Right renal cortex interstitium (tissue), 3 donors: Measurements from ENCODE around the gene CHADL. TPM values are rescaled to one million over a fixed set of nuclear protein-coding genes. Genes with fewer than 3 reads are reported as not detected.
"Not testable (repeated sequence)": the region's sequence is repeated elsewhere in the genome, so short reads cannot be mapped to it uniquely, and the experiment has no call there.

Source experiments
- DNase-seq, 3 donors: peaks; one replicate each; pipeline ENCODE4 v3.0.0-alpha.2; 2013; ENCODE audit warnings: low read depth in 3 of 3, low spot score in 2 of 3
- polyA plus RNA-seq, 3 donors: library from polyadenylated mRNA; unstranded; fragments of 120-200 nt; gene quantifications; one replicate each; pipeline ENCODE4 v1.2.1, GENCODE V29; 2013; ENCODE audit not compliant: insufficient read length in 3 of 3

CHADL gene
- polyA plus RNA-seq, 3 donors = 2.7 to 3.1 (median 2.9) TPM

DNA sequence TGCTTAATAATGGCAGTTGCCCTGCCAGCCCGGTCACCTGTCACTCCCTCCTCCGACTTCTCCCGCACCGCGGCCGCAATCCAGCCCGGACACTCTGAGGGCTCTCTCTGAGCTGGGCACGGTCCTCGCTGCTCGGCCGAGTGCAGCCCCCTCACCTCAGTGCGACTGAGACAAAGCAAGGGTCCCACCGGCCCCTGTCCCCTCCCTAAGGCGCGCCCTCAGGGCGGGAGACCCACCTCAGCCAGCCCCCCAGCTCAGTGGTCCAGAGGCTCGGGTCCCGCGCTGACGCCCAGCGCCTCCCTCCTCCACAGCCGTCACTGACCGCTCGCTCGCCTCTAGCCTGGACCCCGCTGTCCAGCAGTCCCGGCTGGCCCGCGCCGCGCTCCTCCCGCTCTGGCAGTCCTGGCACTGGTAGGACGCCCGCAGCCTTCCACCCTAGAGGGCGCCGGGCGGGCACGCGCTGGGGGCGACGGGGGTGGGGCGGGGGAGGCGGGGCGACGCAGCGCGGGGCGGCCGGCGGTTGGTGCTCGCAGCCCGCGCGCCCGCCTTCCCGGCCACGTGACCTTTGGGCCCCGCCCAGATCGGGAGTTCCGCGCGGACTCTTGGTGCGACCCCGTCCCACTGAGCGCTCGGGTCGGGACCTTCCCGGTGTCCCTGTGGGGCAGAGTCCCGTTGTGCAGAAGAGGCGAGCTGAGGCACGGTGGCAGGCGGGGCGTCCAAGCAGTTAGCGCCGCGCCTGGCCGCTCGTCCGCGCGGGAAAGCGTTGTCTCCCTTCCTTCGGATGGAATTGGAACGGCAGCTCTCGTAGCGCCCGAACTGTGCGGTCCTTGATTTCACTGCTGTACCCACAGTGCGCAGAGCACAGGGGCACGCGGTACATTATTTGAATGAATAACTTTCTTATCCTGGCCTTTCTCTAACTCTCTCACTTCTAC, 43.4 kb downstream of the CHADL start:
- DNase-seq = peak in 2 of 3 donors; percentile 41 to 54

GRCh38 chr22:41193829-41194228, 46.9 kb downstream of the CHADL start:
- DNase-seq = no peak

DNA sequence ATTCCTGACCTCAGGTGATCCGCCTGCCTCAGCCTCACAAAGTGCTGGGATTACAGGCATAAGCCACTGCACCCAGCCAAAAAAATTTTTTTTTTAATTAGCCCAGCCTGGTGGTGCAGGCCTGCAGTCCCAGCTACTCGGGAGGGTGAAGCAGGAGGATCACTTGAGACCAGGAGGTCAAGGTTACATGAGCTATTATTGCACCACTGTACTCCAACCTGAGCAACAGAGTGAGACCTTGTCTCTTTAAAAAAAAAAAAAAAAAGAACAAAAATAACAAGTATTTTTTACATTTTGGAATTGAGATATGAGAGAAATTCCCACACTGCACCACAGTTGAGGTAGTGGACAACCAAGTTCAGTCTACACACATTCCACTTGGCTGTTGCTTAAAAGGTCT, 49.3 kb downstream of the CHADL start:
- DNase-seq = no peak

GRCh38 chr22:41184679-41185078, 56.1 kb downstream of the CHADL start:
- DNase-seq = no peak

DNA sequence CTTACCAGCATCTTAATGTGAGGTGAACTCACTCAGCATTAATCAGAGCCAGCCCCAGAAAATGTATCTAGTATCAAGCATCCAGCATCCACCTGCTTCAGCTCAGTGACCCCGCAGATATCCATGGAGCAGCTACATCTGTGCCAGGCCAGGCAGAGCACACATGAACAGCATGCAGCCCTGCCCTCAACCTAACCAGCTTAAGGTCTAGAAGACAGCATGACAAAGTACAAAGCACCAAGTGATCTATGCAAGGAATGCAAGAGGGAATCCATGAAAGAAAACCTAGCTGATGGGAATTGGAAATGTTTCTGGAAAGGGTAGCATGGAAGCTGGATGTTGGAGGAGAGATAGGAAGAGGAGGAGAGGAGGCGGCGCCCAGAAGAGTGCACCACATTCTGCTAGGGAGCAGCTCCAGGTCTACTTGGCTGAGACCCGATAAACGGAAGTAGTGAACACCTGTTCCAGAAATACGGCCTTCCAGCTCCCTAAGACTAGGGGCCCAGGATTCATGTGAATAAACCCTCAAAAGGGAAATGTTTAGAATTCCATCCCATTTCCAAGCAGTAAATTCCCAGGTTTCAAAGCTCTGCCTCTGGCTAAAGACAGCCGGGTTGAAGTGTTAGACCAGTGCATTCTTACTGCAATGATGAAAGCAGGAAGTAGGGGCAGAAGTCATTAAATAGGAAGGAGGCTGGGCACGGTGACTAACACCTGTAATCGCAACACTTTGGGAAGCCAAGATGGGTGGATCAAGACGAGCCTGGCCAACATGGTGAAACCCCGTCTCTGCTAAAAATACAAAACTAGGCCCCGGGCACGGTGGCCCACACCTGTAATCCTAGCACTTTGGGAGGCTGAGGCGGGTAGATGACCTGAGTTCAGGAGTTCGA, 59.1 kb downstream of the CHADL start:
- no peak for DNase-seq

DNA sequence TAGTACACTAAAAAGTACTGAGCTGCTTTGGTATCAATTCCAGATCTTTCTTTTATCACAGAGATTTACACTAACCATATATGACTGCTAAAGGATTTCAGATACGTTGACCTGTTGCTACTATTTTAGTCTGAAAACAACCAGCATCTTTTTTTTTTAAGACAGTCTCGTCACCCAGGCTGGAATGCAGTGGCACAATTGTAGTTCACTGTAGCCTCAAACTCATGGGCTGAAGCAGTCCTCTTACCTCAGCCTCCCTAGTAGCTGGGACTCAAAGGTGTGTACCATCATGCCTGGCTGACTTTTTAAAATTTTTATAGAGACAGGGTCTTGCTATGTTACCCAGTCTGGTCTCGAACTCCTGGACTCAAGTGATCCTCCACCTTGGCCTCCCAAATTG, 59.8 kb downstream of the CHADL start:
- no peak for DNase-seq

DNA sequence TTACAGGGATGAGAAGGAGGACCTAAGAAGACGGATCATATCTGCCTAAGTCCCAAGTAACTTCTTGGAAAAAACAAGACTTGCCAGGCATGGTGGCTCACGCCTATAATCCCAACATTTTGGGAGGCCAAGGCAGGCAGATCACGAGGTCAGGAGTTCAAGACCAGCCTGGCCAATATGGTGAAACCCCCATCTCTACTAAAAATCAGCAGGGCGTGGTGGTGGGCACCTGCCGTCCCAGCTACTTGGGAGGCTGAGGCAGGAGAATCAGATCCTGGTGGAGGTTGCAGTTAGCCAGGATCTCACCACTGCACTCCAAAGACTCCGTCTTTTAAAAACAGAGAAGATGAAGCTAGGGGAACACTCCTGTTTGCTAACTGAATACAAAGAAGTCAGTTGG, 60.4 kb downstream of the CHADL start:
- not testable (repeated sequence) for DNase-seq

Other genes starting within 250 kb of the CHADL start
- gene EP300, start 148.3 kb downstream of the CHADL start, polyA plus RNA-seq = 10 to 100 TPM; 64.6 to 72.3 (median 68.6) TPM
- gene L3MBTL2, start 35.6 kb downstream of the CHADL start, polyA plus RNA-seq = 10 to 100 TPM; 26.4 to 29.3 (median 27.8) TPM
- gene RANGAP1, start 45.3 kb upstream of the CHADL start, polyA plus RNA-seq = 10 to 100 TPM; 45.4 to 51.1 (median 47.1) TPM
- gene ZC3H7B, start 60.6 kb upstream of the CHADL start, polyA plus RNA-seq = 10 to 100 TPM; 68.3 to 85.9 (median 76.5) TPM
- gene TEF, start 141.0 kb upstream of the CHADL start, polyA plus RNA-seq = 10 to 100 TPM; 16.0 to 18.9 (median 17.2) TPM
- 10 to 100 TPM; 46.2 to 54.6 (median 48.3) TPM for gene TOB2, start 205.9 kb upstream of the CHADL start, polyA plus RNA-seq
- 10 to 100 TPM; 56.5 to 68.7 (median 59.1) TPM for gene PHF5A, start 227.8 kb upstream of the CHADL start, polyA plus RNA-seq
- gene ACO2, start 228.2 kb upstream of the CHADL start, polyA plus RNA-seq = 100 to 1,000 TPM; 116 to 135 (median 127) TPM